Muscle layer of duodenum (tissue), 2 donors: ENCODE data around the gene SLC35C1.

Experiments used
- H3K27ac ChIP-seq: one replicate; pipeline ENCODE4 v1.7.0; 2013; ENCODE audit warnings: mild to moderate bottlenecking, low read length
- H3K27me3 ChIP-seq: one replicate; pipeline ENCODE4 v1.7.0; 2013; ENCODE audit warnings: low read depth, mild to moderate bottlenecking, control low read depth, low read length
- H3K36me3 ChIP-seq, 2 donors: one replicate each; pipeline ENCODE4 v1.7.0; 2013; ENCODE audit warnings: low read length in 2 of 2, control low read depth in 1 of 2, mild to moderate bottlenecking in 1 of 2; ENCODE audit not compliant: insufficient read depth in 2 of 2, control insufficient read depth in 1 of 2
- H3K4me1 ChIP-seq, 2 donors: one replicate each; pipeline ENCODE4 v1.7.0; 2013; ENCODE audit warnings: low read length in 2 of 2, mild to moderate bottlenecking in 2 of 2, control low read depth in 1 of 2, moderate library complexity in 1 of 2; ENCODE audit not compliant: insufficient read depth in 2 of 2, control insufficient read depth in 1 of 2
- H3K4me3 ChIP-seq, 2 donors: one replicate each; pipeline ENCODE4 v1.7.0; 2013; ENCODE audit warnings: low read length in 2 of 2, low read depth in 1 of 2, mild to moderate bottlenecking in 1 of 2
- H3K9me3 ChIP-seq, 2 donors: one replicate each; pipeline ENCODE4 v1.7.0; 2013; ENCODE audit warnings: low read length in 2 of 2, control low read depth in 1 of 2, mild to moderate bottlenecking in 1 of 2; ENCODE audit not compliant: control insufficient read depth in 1 of 2
- donor health status: healthy.

SLC35C1 gene

GRCh38 chr11:45804761-45805304 lies at the start of gene SLC35C1:
Gene SLC35C1, plus strand, starts transcription at chr11:45805149. Its CDS starts 653 bp downstream, at chr11:45805802.
- Histone ChIP-seq H3K27ac (peak within 1 kb of the TSS; percentile 78), H3K9me3 (no peaks in the 10 kb centered on the region), H3K4me1 (peaks cover 18 to 34% of the 10 kb centered on the region in 2 donors), H3K27me3 (no peaks in the 10 kb centered on the region), H3K4me3 (peak within 1 kb of the TSS; percentile 80 to 87), H3K36me3 (peaks cover 0 to 6% of the 10 kb centered on the region in 2 donors)

GRCh38 chr11:45755281-45755859 lies 49.6 kb upstream of the SLC35C1 start:
- no peaks in the 10 kb centered on the region for H3K36me3 ChIP-seq
- peaks cover 5 to 14% of the 10 kb centered on the region in 2 donors for H3K4me1 ChIP-seq
- H3K4me3 ChIP-seq, result no peak overlapping the region
- no peaks in the 10 kb centered on the region for H3K9me3 ChIP-seq
- peaks cover 4% of the 10 kb centered on the region for H3K27me3 ChIP-seq
- H3K27ac ChIP-seq, result no peak overlapping the region

DNA sequence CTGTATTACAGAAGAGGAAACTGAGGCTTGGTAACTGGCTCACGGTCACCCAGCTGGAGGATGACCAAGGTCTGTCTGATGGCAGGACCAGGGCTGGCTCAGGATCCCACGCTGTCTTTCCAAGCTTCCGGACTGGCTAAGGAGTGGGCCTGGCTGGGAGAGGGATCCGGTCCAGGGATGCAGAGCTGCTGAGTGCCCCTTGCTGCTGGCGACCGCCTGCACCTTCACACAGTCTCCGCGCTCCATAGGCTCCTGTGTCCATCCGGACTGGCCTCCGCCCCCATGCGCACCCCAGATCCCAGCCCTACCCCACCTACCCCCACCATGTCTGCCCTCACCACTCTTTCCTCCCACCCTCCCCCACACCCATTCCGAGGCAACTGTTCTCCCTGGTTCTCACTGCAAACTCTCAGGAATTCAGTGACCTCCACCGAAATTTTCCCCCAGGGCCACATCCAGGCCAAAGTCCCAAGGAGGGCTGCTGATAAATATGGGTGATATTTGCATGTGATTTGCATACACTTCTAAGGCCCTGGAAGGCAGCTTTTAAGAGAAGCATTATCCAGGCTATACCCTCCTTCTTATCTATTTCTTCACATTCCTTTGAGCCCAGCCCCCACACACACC lies 48.5 kb upstream of the SLC35C1 start:
- H3K27ac ChIP-seq, result no peak overlapping the region
- no peak overlapping the region for H3K4me3 ChIP-seq
- no peaks in the 10 kb centered on the region for H3K9me3 ChIP-seq
- peaks cover 5 to 14% of the 10 kb centered on the region in 2 donors for H3K4me1 ChIP-seq
- H3K36me3 ChIP-seq, result no peaks in the 10 kb centered on the region
- H3K27me3 ChIP-seq, result no peaks in the 10 kb centered on the region

DNA sequence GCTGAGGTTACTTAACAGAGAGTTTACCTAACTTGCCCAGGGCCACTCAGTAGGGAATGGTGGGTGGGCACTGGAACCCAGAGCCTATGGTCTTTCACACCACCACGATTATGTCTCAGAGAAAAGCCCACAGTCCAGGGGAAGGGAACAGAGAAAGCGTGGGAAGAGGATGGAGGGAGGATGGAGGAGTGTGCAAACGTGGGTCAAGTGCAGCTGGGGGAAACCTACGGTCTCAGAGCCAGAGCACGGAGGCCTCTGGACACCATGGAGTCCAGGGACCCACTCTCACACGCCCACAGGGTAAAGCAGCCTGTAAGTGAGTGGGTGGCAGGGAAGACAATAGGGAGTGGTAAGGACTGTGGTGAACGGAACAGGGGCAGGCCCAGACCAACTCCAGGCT lies 47.3 kb upstream of the SLC35C1 start:
- H3K27me3 ChIP-seq, result no peaks in the 10 kb centered on the region
- H3K27ac ChIP-seq, result no peak overlapping the region
- H3K4me1 ChIP-seq, result peaks cover 5 to 14% of the 10 kb centered on the region in 2 donors
- H3K36me3 ChIP-seq, result no peaks in the 10 kb centered on the region
- H3K4me3 ChIP-seq, result no peak overlapping the region
- no peaks in the 10 kb centered on the region for H3K9me3 ChIP-seq

DNA sequence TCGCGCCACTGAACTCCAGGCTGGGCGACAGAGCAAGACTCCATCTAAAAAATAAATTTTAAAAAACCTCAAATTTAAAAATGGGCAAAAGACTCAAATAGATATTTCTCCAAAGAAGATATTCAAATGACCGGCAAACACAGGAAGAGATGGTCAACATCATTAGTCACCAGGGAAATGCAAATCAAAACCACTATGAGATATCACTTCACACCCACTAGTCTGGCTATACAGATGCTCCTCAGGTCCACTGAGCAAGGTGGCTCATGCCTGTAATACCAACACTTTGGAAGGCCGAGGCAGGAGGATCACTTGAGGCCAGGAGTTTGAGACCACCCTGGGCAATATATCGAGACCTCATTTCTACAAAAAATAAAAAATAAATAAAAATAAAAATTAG lies 43.3 kb upstream of the SLC35C1 start:
- Histone ChIP-seq H3K9me3 (no peaks in the 10 kb centered on the region), H3K4me1 (no peaks in the 10 kb centered on the region), H3K27me3 (no peaks in the 10 kb centered on the region), H3K36me3 (no peaks in the 10 kb centered on the region), H3K4me3 (no peak overlapping the region), H3K27ac (no peak overlapping the region)

DNA sequence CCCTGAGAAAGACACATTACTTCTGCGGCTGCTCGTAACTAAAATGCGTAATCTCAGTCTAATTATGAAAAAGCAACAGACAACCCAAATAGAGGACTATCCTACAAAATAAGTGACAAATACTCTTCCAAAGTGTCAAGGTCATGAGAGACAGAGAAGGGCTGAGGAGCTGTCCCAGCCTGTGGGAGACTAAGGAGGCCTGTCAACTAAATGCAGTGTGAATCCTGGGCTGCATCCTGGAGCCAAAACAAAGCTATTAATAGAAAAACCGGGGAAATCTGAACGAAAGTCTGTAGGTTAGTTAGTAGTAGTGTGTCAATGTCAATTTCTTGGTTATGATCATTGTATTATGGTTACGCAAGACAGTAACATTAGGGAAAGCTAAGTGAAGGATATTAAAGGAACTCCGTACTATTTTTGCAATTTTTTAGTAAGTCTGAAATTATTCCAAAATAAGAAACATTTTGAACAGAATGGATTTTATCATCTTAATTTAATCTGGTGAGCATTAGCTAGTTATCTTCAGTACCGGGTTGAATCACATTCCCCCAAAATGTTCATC lies 39.8 kb upstream of the SLC35C1 start:
- Histone ChIP-seq H3K27ac (no peak overlapping the region), H3K36me3 (no peaks in the 10 kb centered on the region), H3K9me3 (no peaks in the 10 kb centered on the region), H3K4me3 (no peak overlapping the region), H3K4me1 (no peaks in the 10 kb centered on the region), H3K27me3 (no peaks in the 10 kb centered on the region)

DNA sequence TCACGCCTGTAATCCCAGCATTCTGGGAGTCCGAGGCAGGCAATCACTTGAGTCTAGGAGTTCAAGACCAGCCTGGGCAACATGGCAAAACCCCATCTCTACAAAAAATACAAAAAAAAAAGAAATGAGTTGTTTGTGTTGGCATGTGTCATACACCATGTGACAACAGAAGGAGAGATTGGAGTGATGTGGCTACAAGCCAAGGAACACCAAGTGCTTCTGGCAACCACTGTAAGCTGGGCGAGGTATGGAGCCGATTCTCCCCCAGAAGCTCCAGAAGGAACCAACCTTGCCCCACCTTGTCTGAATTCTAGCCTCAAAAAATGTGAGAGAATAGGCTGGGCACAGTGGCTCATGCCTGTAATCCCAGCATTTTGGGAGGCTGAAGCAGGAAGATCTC lies 39.1 kb upstream of the SLC35C1 start:
- Histone ChIP-seq H3K9me3 (no peaks in the 10 kb centered on the region), H3K4me3 (no peak overlapping the region), H3K36me3 (no peaks in the 10 kb centered on the region), H3K27ac (no peak overlapping the region), H3K4me1 (no peaks in the 10 kb centered on the region), H3K27me3 (no peaks in the 10 kb centered on the region)

DNA sequence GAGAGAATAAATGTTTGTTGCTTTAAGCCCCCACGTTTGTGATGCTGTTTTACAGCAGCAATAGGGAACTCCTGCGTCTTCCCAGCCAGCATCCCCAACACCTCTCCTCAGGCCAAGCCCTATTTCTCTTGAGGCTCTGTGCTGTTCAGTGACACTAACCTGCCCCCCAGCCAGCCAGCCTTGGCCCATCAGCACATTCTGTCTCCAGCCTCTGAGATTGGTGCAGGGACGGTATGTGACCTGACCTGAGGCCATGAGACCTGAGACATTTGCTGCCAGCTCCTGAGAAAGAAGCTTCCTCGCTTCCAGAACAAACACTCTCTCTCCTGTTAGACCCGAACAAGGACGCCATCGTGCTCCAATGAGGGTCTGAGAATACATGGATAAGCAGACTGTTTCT lies 38.5 kb upstream of the SLC35C1 start:
- no peak overlapping the region for H3K4me3 ChIP-seq
- no peaks in the 10 kb centered on the region for H3K9me3 ChIP-seq
- H3K4me1 ChIP-seq, result no peaks in the 10 kb centered on the region
- no peaks in the 10 kb centered on the region for H3K36me3 ChIP-seq
- H3K27ac ChIP-seq, result no peak overlapping the region
- no peaks in the 10 kb centered on the region for H3K27me3 ChIP-seq

GRCh38 chr11:45768486-45768885 lies 36.5 kb upstream of the SLC35C1 start:
- no peaks in the 10 kb centered on the region for H3K36me3 ChIP-seq
- H3K27me3 ChIP-seq, result no peaks in the 10 kb centered on the region
- H3K4me1 ChIP-seq, result peaks cover 0 to 3% of the 10 kb centered on the region in 2 donors
- H3K27ac ChIP-seq, result no peak overlapping the region
- H3K4me3 ChIP-seq, result no peak overlapping the region
- no peaks in the 10 kb centered on the region for H3K9me3 ChIP-seq

- H3K27me3 ChIP-seq, result no peaks in the 10 kb centered on the region
- H3K4me3 ChIP-seq, result no peak overlapping the region
- no peaks in the 10 kb centered on the region for H3K9me3 ChIP-seq
- H3K36me3 ChIP-seq, result no peaks in the 10 kb centered on the region
- H3K4me1 ChIP-seq, result peaks cover 0 to 3% of the 10 kb centered on the region in 2 donors
- H3K27ac ChIP-seq, result no peak overlapping the region
Observed at GRCh38 chr11:45769960-45770359, 35.0 kb upstream of the SLC35C1 start.

- H3K9me3 ChIP-seq, result no peaks in the 10 kb centered on the region
- no peaks in the 10 kb centered on the region for H3K36me3 ChIP-seq
- H3K27ac ChIP-seq, result peak overlapping the region; percentile 46
- H3K27me3 ChIP-seq, result no peaks in the 10 kb centered on the region
- peaks cover 0 to 3% of the 10 kb centered on the region in 2 donors for H3K4me1 ChIP-seq
- H3K4me3 ChIP-seq, result peak overlapping the region; percentile 68 to 89
Observed at GRCh38 chr11:45771193-45771565, 33.8 kb upstream of the SLC35C1 start.
